ENCODE results near the gene MANF. TPM values are rescaled to one million over a fixed set of nuclear protein-coding genes. Genes with fewer than 3 reads are reported as not detected.

Gene MANF
- total RNA-seq, 1 experiment from 2014 or later, result 106 TPM

- Histone ChIP-seq H3K4me3 (ENCODE audit: low read depth, low read length, poor library complexity, severe bottlenecking) (no peak overlapping the region), H3K27ac (ENCODE audit: low read depth, low read length, poor library complexity, severe bottlenecking) (no peak overlapping the region), H3K9me3 (ENCODE audit: low read depth, low read length, poor library complexity, severe bottlenecking) (no peaks in the 10 kb centered on the region), H3K27me3 (replicated peaks; ENCODE audit: insufficient read depth, low read depth, low read length, poor library complexity) (no peaks in the 10 kb centered on the region), H3K36me3 (ENCODE audit: insufficient read depth, low read length, poor library complexity, severe bottlenecking) (no peaks in the 10 kb centered on the region), H3K4me1 (ENCODE audit: insufficient read depth, low read length, poor library complexity, severe bottlenecking) (no peaks in the 10 kb centered on the region)
- TF ChIP-seq CTCF (conservative IDR thresholded peaks at IDR 0.05; ENCODE audit: low read depth, low read length) (no peak), EZH2 (IDR thresholded peaks at IDR 0.05; ENCODE audit: borderline replicate concordance, low read depth, low read length, poor library complexity, severe bottlenecking) (no peak)
- intact Hi-C loops (cut with micrococcal nuclease; ENCODE audit: unreplicated experiment), result no loop called here
- no peak for DNase-seq (ENCODE audit: low spot score)
- ChIA-PET POLR2A (ENCODE audit: low non-redundant PET) (no interaction called here), CTCF (no interaction called here)
- BruUV-seq (replicated peaks), result no TSS peak
Observed at GRCh38 chr3:51422211-51422610, 37.1 kb downstream of the MANF start.

GRCh38 chr3:51426921-51427320 is 41.8 kb downstream of the MANF start:
- Histone ChIP-seq H3K27ac (ENCODE audit: low read depth, low read length, poor library complexity, severe bottlenecking) (no peak overlapping the region), H3K4me1 (ENCODE audit: insufficient read depth, low read length, poor library complexity, severe bottlenecking) (no peaks in the 10 kb centered on the region), H3K27me3 (replicated peaks; ENCODE audit: insufficient read depth, low read depth, low read length, poor library complexity) (no peaks in the 10 kb centered on the region), H3K36me3 (ENCODE audit: insufficient read depth, low read length, poor library complexity, severe bottlenecking) (peaks cover 4% of the 10 kb centered on the region), H3K4me3 (ENCODE audit: low read depth, low read length, poor library complexity, severe bottlenecking) (no peak overlapping the region), H3K9me3 (ENCODE audit: low read depth, low read length, poor library complexity, severe bottlenecking) (no peaks in the 10 kb centered on the region)
- TF ChIP-seq CTCF (conservative IDR thresholded peaks at IDR 0.05; ENCODE audit: low read depth, low read length) (no peak), EZH2 (IDR thresholded peaks at IDR 0.05; ENCODE audit: borderline replicate concordance, low read depth, low read length, poor library complexity, severe bottlenecking) (no peak)
- ChIA-PET CTCF (no interaction called here), POLR2A (ENCODE audit: low non-redundant PET) (no interaction called here)
- no TSS peak for BruUV-seq (replicated peaks)
- intact Hi-C loops (cut with micrococcal nuclease; ENCODE audit: unreplicated experiment), result no loop called here
- DNase-seq (ENCODE audit: low spot score), result no peak

GRCh38 chr3:51429138-51429537 is 44.0 kb downstream of the MANF start:
- TF ChIP-seq CTCF (conservative IDR thresholded peaks at IDR 0.05; ENCODE audit: low read depth, low read length), result no peak
- TF ChIP-seq EZH2 (IDR thresholded peaks at IDR 0.05; ENCODE audit: borderline replicate concordance, low read depth, low read length, poor library complexity, severe bottlenecking), result no peak
- BruUV-seq (replicated peaks), result no TSS peak
- no peak overlapping the region for H3K4me3 ChIP-seq (ENCODE audit: low read depth, low read length, poor library complexity, severe bottlenecking)
- peaks cover 4% of the 10 kb centered on the region for H3K36me3 ChIP-seq (ENCODE audit: insufficient read depth, low read length, poor library complexity, severe bottlenecking)
- no peak for DNase-seq (ENCODE audit: low spot score)
- ChIA-PET CTCF (no interaction called here), POLR2A (ENCODE audit: low non-redundant PET) (no interaction called here)
- no peaks in the 10 kb centered on the region for H3K27me3 ChIP-seq (replicated peaks; ENCODE audit: insufficient read depth, low read depth, low read length, poor library complexity)
- H3K9me3 ChIP-seq (ENCODE audit: low read depth, low read length, poor library complexity, severe bottlenecking), result no peaks in the 10 kb centered on the region
- no peaks in the 10 kb centered on the region for H3K4me1 ChIP-seq (ENCODE audit: insufficient read depth, low read length, poor library complexity, severe bottlenecking)
- intact Hi-C loops (cut with micrococcal nuclease; ENCODE audit: unreplicated experiment), result no loop called here
- no peak overlapping the region for H3K27ac ChIP-seq (ENCODE audit: low read depth, low read length, poor library complexity, severe bottlenecking)

Data from A673 (cell line).